D721Med (cell line): ENCODE results near the gene TMIE.

Experiments used
- DNase-seq: peaks from one replicate; pipeline ENCODE4 v3.0.0; 2011; ENCODE audit warnings: low spot score; ENCODE audit not compliant: insufficient read length
- FAIRE-seq: peaks from 2 replicates; lab custom pipeline; 2011; peaks lifted over from hg19 to GRCh38; lab: Jason Lieb, UNC
- CTCF ChIP-seq: IDR thresholded peaks from 2 replicates; pipeline ENCODE4 v1.5.1; 2012; ENCODE audit warnings: mild to moderate bottlenecking, control low read depth; ENCODE audit not compliant: insufficient read depth; ENCODE audit errors: missing control alignments

TMIE gene

GRCh38 chr3:46701181-46701939 is at the start of gene TMIE:
Gene TMIE (plus strand): TSS chr3:46701392. CDS start chr3:46701488, 96 bp downstream.
- FAIRE-seq = no peak
- no peak for TF ChIP-seq CTCF
- DNase-seq = no peak

GRCh38 chr3:46655271-46655670 is 45.9 kb upstream of the TMIE start:
- no peak for TF ChIP-seq CTCF
- no peak for FAIRE-seq
- no peak for DNase-seq

GRCh38 chr3:46656778-46657556 is 44.2 kb upstream of the TMIE start:
- no peak for TF ChIP-seq CTCF
- FAIRE-seq (no peak), DNase-seq (no peak)

GRCh38 chr3:46659285-46659684 is 41.9 kb upstream of the TMIE start:
- no peak for FAIRE-seq
- no peak for TF ChIP-seq CTCF
- DNase-seq = no peak

- no peak for DNase-seq
- no peak for FAIRE-seq
- TF ChIP-seq CTCF = no peak
These were observed 41.2 kb upstream of the TMIE start for GRCh38 chr3:46660003-46660402.

- FAIRE-seq (no peak), DNase-seq (no peak)
- TF ChIP-seq CTCF = no peak
These were observed 40.4 kb upstream of the TMIE start for GRCh38 chr3:46660543-46661523.
